EH (cell line): ENCODE data around the gene ARID1B.
A peak's percentile ranks its signal among the peaks of the same experiment; 100 is the strongest.

ENCODE experiments used
- DNase-seq: peaks from one replicate; pipeline ENCODE4 v3.0.0-alpha.2; 2015; ENCODE audit warnings: low read depth

ARID1B gene

GRCh38 chr6:157185986-157186385, 408.8 kb downstream of the ARID1B start:
- no peak for DNase-seq

GRCh38 chr6:157186785-157187181, 409.6 kb downstream of the ARID1B start:
- DNase-seq: no peak

- DNase-seq: no peak
Measured at GRCh38 chr6:157187182-157188083, 410.3 kb downstream of the ARID1B start.

GRCh38 chr6:157188213-157188612, 411.0 kb downstream of the ARID1B start:
- DNase-seq: peak; percentile 50

- no peak for DNase-seq
Measured at GRCh38 chr6:157193443-157193996, 416.3 kb downstream of the ARID1B start.

- no peak for DNase-seq
Measured at GRCh38 chr6:157194110-157194509, 416.9 kb downstream of the ARID1B start.

GRCh38 chr6:157194643-157195042, 417.5 kb downstream of the ARID1B start:
- DNase-seq: peak; percentile 23

GRCh38 chr6:157196391-157196790, 419.2 kb downstream of the ARID1B start:
- no peak for DNase-seq

GRCh38 chr6:157198425-157199279, 421.5 kb downstream of the ARID1B start:
- no peak for DNase-seq

GRCh38 chr6:157200117-157200516, 422.9 kb downstream of the ARID1B start:
- DNase-seq: no peak

- no peak for DNase-seq
Measured at GRCh38 chr6:157200611-157201010, 423.4 kb downstream of the ARID1B start.

GRCh38 chr6:157201083-157201482, 423.9 kb downstream of the ARID1B start:
- no peak for DNase-seq

- no peak for DNase-seq
Measured at GRCh38 chr6:157203312-157203744, 426.1 kb downstream of the ARID1B start.

- no peak for DNase-seq
Measured at GRCh38 chr6:157203764-157204163, 426.6 kb downstream of the ARID1B start.

- DNase-seq: no peak
Measured at GRCh38 chr6:157205473-157206358, 428.5 kb downstream of the ARID1B start.

- DNase-seq: no peak
Measured at GRCh38 chr6:157206359-157206815, 429.2 kb downstream of the ARID1B start.

- DNase-seq: no peak
Measured at GRCh38 chr6:157207521-157208076, 430.4 kb downstream of the ARID1B start.

- DNase-seq: no peak
Measured at GRCh38 chr6:157209865-157210530, 432.8 kb downstream of the ARID1B start.

GRCh38 chr6:157210954-157211353, 433.8 kb downstream of the ARID1B start:
- DNase-seq: no peak
